Fibroblast of the aortic adventitia (primary cell): ENCODE data around the gene TRABD2A. TPM values are rescaled to one million over a fixed set of nuclear protein-coding genes. Genes with fewer than 3 reads are reported as not detected.

Source experiments
- DNase-seq: peaks from one replicate; pipeline ENCODE4 v3.0.0-alpha.2; 2010; ENCODE audit warnings: low read depth
- H3K4me3 ChIP-seq: 2 replicates; pipeline ENCODE4 v1.5.1; 2011; ENCODE audit warnings: low read depth, mild to moderate bottlenecking, control low read depth, low read length, moderate library complexity
- total RNA-seq: library from RNA; depleted of rRNA; stranded (reverse); fragments of >200 nt; gene quantifications from 2 replicates; pipeline ENCODE4 v1.2.3, GENCODE V29; 2012; ENCODE audit warnings: low replicate concordance
- TF ChIP-seq, protein P1 (sequence below): IDR thresholded peaks from 2 replicates; pipeline ENCODE4 v1.5.1; 2011; ENCODE audit warnings: mild to moderate bottlenecking, low read length, control low read depth, inconsistent platforms; ENCODE audit not compliant: insufficient read depth

TRABD2A gene
- total RNA-seq, 1 donor: 1.6 TPM

DNA sequence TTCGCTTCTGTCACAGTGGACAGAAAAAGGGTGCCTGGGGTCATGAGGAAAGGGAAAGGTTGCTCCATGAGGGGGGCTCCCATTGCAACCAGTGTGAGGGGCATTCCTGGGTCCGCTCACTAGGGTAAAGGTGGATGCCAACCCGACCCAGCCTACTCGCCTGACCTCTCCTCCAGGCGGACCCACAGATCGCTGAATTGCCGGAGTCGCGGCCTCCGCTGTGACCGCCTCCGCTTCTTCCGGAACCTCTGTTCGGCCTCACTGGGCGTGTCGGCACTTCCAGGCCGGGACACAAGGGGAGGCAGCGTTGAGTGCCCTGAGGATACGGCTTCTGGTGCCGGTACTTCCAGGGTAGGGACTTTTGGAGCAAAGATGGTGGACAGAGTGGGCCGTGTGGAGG, 57.1 kb downstream of the TRABD2A start:
- H3K4me3 ChIP-seq: no peak overlapping the region
- no peak for DNase-seq
- TF ChIP-seq, protein P1, sequence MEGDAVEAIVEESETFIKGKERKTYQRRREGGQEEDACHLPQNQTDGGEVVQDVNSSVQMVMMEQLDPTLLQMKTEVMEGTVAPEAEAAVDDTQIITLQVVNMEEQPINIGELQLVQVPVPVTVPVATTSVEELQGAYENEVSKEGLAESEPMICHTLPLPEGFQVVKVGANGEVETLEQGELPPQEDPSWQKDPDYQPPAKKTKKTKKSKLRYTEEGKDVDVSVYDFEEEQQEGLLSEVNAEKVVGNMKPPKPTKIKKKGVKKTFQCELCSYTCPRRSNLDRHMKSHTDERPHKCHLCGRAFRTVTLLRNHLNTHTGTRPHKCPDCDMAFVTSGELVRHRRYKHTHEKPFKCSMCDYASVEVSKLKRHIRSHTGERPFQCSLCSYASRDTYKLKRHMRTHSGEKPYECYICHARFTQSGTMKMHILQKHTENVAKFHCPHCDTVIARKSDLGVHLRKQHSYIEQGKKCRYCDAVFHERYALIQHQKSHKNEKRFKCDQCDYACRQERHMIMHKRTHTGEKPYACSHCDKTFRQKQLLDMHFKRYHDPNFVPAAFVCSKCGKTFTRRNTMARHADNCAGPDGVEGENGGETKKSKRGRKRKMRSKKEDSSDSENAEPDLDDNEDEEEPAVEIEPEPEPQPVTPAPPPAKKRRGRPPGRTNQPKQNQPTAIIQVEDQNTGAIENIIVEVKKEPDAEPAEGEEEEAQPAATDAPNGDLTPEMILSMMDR: no peak

DNA sequence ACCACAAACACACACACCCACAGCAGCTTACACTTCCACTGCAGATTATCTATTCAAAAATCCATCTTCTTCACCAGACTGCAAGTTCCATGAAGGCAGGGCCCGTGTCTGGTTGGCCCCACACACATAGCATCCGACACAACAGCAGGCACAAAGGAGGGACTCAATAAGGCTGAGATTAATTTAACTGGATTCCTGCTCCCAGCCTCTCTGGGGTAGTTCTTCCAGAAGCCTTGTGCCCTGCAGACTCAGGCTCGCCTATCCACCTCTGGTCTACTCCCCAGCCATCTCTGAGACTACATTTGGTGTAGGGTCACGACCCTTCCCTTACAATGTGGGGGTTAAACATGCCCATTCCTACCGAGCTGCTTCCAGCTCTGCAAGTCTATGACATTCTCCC, 57.7 kb downstream of the TRABD2A start:
- TF ChIP-seq, protein P1: no peak
- no peak overlapping the region for H3K4me3 ChIP-seq
- no peak for DNase-seq

DNA sequence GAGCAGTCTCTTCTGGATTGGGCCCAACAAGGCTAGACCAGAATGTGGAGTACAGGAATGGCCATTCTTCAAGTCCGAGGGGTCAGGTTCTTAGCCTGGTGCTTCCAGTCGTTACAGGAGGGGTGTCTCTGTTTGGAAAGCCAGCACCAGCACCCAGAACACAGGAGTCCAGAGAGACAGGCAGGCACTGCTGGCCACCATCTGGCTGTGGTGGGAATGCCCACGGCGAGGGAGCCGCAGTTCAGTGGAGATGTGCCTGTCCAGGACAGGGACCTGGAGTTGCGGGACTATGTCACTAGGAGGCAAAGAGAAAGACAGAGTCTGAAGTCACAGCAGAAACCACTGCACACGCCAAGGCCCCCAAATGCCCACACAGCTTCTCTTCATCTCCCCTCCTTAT, 59.1 kb downstream of the TRABD2A start:
- no peak for DNase-seq
- TF ChIP-seq, protein P1: no peak
- H3K4me3 ChIP-seq: no peak overlapping the region

DNA sequence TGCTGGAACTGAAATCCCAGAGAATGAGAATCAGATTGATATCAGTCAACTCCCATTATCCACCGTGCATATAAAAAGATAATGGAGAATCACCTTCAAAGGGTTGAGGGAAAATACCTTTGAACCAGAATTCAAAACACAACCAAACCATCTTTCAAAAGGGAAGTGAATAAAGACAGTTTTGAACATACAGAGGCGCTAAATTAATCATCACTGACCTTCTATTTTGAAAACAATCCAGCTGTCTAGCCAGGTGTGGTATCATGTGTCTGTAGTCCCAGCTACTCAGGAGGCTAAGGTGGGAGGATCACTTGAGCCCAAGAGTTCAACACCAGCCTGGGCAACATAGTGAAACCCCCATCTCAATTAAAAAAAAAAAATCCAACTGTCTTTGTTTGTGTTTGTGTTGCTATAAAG, 63.6 kb downstream of the TRABD2A start:
- no peak for DNase-seq
- no peak overlapping the region for H3K4me3 ChIP-seq
- TF ChIP-seq, protein P1: no peak

DNA sequence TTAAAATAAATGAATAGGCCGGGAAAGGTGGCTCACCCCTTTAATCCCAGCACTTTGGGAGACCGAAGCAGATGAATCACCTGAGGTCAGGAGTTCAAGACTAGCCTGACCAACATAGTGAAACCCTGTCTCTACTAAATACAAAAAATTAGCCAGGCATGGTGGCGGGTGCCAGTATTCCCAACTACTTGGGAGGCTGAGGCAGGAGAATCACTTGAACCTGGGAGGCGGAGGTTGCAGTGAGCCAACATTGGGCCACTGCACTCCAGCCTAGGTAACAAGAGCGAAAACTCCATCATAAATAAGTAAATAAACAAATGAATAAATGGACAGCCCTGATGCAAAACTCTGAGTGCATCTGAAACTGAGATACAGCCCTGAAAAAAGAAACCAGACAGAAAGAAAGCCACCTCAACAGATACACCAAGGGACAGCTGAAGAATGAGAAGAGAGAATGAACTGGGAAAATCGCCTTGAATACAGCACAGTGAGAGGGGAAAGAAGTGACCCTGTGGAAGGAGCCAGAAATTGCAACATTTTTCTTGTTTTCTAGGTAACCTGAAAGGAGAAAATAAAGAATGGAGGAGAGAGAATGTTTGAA, 64.4 kb downstream of the TRABD2A start:
- DNase-seq: no peak
- TF ChIP-seq, protein P1: no peak
- no peak overlapping the region for H3K4me3 ChIP-seq

DNA sequence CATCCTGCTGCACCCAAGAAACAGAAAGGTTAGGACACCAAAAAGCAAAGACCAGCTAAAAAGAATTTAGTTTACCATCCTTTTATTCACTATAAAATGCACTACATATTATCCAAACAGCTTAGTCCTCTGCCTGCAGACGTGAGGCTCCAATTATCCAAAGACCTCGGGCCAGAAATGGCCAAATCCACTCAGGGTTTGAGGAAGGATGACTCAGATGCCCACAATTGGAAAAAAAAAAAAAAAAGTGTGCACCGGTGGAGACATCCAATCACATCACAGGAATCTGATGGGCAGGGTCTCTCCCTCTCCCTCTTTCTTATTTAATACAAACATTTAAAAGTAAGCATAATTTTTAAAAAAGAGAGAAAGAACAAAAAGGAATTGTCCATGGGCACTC, 65.7 kb downstream of the TRABD2A start:
- DNase-seq: peak; percentile 32
- TF ChIP-seq, protein P1: no peak

More for the DNA sequence above, 65.7 kb downstream of the TRABD2A start:
- no peak overlapping the region for H3K4me3 ChIP-seq
